Measurements from ENCODE around the gene RPTOR.

Gene RPTOR

DNA sequence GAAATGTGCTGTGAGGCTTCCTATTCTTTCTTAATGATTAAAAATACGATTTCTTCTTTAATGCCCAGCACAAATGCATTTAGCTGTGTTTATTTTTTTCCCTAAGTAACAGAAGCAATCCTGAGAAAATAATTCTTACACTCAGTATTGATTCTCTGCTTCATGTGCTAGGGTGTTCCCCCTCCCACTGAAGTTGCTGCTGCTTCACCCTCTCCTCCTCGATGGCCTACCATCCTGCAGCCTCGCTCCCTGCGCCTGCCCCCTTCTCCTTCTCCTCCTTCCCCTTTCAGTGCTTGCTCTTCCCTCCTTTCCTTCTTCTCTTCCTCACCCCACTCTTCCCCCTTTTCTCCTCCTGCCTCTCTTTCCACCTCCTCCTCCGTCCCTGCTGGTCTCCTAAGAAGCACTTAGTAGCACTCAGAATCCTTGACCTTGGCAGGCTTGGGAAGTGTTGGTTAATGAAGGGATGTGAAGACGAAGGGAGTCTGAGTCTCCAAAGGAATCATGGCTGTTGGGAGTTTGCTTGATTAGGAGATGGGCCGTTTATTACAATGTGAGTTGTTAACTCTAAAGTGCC is 119.7 kb downstream of the RPTOR start:
- DNase-seq (ENCODE audit: low spot score): no peak

DNA sequence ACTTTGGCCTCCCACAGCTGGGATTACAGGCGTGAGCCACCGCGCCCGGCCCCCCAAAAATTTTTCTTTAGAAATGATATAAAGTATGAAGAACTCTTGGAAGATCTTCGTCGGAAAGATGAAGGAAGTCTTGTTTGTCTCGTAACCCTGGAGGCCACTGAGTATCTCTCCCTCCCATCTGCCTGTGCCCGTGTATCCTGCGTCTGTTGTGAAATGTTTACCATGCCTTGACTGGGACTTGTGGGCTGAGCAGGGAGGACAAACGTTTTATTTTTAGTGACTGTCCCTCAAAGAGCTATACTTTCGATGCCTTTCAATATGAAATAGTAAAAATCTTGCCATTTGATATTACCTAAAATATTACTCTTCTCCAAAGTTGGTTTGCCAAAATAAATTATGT is 121.2 kb downstream of the RPTOR start:
- DNase-seq (ENCODE audit: low spot score): no peak

- DNase-seq (ENCODE audit: low spot score): no peak
Measured at GRCh38 chr17:80666867-80667266, 122.2 kb downstream of the RPTOR start.

- no peak for DNase-seq (ENCODE audit: low spot score)
Measured at GRCh38 chr17:80667462-80668277, 123.0 kb downstream of the RPTOR start.

DNA sequence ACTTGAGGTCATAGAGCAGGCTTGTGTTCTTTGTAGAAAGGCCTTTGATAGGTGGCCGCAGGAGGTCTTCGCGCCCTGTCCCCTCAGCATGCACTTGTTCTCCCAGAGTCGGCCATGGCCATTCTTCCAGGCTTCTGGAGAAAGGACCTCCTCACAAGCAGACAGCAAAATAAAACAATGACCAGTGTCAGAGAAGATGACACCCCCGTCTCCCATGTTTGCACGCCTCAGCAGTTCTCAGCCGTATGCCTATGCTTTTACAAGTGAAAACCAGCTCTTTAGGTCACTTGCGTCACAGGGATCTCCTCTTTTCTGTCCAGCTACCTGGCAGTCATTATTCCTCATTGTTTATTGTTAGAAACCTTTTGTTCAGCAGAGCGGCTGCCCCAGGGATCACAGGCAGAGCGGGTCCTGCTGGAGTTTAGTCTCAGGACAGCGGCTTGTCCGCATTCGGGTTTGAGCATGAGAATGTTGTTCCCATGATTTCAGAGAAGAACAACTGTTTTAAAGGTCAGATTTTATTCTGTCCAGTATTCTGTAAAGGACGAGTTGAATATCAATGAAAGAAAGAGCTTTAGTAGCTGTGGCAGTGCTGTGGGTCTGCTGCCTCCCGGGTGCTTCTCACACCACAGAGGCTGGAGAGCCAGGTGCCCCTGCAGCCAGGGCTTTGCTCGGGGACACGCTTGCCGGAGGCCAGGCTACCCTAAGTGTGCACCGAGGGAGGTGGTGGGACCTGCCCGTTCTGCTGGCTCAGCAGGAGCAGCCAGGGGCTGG is 123.9 kb downstream of the RPTOR start:
- no peak for DNase-seq (ENCODE audit: low spot score)

- DNase-seq (ENCODE audit: low spot score): no peak
Measured at GRCh38 chr17:80671039-80671824, 126.6 kb downstream of the RPTOR start.

- DNase-seq (ENCODE audit: low spot score): no peak
Measured at GRCh38 chr17:80671825-80672110, 127.1 kb downstream of the RPTOR start.

DNA sequence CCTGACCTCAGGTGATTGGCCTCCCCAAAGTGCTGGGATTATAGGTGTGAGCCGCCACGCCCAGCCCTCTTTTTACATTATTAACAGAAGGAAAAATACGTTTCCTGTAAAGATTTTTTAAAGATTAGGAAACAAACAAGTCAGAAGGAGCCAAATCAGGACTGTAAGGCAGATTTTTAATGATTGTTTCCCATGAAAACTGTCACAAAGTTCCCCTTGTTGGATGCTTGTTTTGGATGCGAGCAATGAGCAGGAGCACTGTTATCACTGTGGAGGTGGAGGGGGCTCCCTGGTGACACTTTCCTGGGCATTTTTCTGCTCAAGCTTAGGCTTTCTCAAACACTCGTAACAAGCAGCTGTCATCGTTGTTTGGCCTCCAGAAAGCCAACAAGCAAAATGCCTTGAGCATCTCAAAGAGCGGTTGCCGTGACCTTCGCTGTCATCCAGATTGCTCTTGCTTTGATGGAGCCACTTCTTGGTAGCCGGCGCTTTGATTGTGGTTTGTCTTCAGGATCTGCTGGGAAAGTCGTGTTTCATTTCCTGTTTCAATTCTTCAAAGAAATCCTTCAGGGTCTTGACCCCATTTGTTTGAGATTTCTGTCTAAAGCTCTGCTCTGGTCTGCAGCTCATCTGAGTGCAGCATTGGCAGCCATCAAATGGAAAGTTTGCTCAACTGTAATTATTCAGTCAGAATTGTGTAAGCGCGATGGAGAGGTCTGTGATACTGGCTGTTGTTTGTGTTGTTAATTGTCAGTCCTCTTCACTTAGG is 128.7 kb downstream of the RPTOR start:
- no peak for DNase-seq (ENCODE audit: low spot score)

DNA sequence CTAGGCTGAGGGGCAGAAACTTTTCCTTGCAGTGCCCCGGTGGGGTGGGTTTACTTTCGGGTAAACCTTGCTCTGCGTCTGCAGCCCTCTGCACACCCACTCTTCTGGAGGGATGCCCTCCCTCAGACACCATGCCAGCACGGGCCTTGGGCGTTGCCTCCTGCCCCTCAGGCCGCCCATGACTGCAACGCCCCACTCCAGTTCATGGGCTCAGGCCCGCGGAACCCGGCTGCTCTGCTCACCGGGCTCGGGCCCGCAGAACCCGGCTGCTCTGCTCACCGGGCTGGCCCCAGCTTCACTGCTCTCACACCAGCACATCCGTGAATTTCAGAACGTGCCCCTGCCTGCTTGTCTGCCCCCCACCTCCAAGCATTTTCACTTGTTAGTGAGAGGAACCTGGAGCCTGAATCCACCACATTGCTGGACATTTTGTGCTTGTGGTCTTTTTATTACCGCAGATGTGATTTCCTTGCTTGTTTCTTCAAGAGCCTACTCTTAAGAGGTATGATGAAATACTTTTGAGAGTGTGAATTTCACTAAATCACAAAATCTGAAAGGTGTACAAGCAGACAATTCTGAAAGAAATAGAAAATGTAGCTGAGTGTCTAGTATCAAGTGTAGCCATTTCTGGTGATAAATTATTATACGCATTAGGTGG is 130.9 kb downstream of the RPTOR start:
- no peak for DNase-seq (ENCODE audit: low spot score)

DNA sequence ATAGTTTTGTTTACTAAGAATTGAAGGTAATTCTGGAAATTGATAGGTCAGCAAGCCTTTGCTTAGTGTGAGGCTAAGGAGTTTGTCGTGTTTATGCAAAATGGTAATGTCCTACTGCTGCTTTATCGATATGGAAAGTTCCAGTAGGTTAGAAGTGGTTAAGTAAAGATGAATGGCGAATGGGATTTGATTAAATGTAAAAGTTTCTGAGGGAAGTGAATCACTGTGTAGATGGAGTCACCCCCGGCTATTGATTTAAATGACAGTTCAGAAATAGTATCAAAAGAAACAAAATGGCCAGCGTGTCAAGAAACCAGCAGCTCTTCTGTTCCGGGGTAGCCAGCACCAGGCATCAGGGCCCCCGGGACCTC is 131.4 kb downstream of the RPTOR start:
- no peak for DNase-seq (ENCODE audit: low spot score)

DNA sequence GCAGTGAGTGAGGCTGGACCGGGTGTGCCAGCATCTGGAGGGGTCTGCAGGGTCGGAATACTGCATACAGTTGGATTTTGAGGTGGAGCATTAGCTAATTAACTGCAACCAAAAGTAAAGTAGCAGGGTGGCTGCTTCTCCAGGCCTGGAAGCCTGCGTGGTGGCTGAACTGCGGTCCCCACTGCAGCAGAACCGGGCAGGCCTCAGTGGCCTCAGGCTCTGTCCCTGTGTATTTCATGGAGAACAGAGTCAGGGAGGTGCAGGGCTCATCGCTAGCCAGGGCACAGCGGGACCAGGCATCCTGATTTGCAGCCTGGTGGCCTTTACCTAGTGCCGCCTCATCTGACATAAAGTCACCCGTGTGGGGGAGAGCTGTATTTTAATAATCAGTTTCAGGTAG is 131.9 kb downstream of the RPTOR start:
- no peak for DNase-seq (ENCODE audit: low spot score)

GRCh38 chr17:80677214-80677756 is 132.6 kb downstream of the RPTOR start:
- DNase-seq (ENCODE audit: low spot score): no peak

DNA sequence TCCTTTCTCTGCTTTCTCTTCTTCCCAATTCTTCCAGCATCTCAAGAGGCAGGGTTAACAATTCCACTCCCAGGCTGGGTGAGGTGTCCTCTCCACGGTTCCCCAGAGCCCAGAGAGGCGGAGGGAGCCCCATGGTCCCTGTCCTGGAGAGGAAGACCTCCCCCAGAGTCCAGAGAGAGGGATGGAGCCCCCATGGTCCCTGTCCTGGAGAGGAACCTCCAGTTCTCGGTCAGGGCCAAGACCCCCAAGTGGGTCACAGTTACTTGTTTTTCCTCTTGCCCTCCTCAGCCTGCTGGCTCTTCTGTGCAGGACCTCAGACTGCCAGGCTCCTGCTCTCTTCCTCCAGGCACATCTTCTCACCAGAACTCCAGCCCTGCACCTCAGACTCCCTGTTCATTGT is 135.2 kb downstream of the RPTOR start:
- no peak for DNase-seq (ENCODE audit: low spot score)

GRCh38 chr17:80681215-80681614 is 136.6 kb downstream of the RPTOR start:
- DNase-seq (ENCODE audit: low spot score): no peak

- no peak for DNase-seq (ENCODE audit: low spot score)
Measured at GRCh38 chr17:80682372-80682771, 137.7 kb downstream of the RPTOR start.

GRCh38 chr17:80683625-80684104 is 139.0 kb downstream of the RPTOR start:
- DNase-seq (ENCODE audit: low spot score): no peak

GRCh38 chr17:80687839-80688238 is 143.2 kb downstream of the RPTOR start:
- DNase-seq (ENCODE audit: low spot score): no peak

- no peak for DNase-seq (ENCODE audit: low spot score)
Measured at GRCh38 chr17:80689129-80689619, 144.5 kb downstream of the RPTOR start.

DNA sequence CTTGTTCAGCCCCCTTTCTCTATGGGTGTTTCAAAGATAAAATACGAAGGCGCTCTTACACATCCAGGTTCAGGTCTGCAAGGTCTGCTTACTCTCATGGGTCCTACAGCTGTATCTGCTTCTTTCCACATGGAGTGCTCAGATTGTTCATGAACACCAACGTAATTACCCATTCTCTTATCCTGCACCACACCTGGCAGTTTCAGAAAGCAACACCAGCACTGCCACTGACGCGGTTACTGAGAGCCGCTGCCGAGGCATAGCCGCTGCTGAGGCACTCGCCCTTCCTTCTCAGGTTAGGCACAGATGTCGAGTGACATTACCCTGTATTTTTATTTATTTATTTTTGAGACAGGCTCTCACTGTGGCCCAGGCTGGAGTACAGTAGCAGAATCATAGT is 147.1 kb downstream of the RPTOR start:
- no peak for DNase-seq (ENCODE audit: low spot score)

- no peak for DNase-seq (ENCODE audit: low spot score)
Measured at GRCh38 chr17:80692931-80693467, 148.4 kb downstream of the RPTOR start.
